ENCODE measurements around the gene CEP295NL.
A peak's percentile ranks its signal among the peaks of the same experiment; 100 is the strongest.

The CEP295NL gene, protein sequence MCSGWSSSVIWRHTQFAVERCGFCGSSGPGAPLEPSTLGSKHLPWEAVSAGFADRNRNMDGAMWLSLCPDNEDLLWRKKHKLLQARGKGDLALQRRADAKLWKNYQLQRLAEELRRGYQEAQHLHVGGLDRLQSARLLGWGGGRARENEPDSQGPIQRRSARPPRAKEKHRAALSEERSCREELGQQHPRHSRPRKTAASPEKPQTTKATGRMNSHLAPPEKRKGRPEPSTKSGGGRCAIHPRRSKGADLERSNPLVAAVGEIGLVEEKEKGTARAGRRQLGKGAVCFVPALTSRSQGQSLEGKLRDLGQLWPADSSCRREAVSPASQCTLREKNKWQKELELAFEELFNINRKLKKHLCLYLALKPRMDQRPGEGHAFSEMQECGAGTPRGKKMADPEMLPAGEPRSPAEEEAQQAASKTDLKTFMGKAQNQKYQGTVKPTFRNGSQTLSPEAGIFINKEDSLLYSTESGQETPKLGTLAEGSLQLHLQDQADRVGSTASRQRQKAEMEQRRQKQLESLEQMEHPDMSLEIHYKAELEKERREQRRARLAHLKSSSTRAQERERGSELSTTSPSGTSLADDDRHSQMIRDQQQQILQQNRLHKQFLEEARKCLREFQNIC

DNA sequence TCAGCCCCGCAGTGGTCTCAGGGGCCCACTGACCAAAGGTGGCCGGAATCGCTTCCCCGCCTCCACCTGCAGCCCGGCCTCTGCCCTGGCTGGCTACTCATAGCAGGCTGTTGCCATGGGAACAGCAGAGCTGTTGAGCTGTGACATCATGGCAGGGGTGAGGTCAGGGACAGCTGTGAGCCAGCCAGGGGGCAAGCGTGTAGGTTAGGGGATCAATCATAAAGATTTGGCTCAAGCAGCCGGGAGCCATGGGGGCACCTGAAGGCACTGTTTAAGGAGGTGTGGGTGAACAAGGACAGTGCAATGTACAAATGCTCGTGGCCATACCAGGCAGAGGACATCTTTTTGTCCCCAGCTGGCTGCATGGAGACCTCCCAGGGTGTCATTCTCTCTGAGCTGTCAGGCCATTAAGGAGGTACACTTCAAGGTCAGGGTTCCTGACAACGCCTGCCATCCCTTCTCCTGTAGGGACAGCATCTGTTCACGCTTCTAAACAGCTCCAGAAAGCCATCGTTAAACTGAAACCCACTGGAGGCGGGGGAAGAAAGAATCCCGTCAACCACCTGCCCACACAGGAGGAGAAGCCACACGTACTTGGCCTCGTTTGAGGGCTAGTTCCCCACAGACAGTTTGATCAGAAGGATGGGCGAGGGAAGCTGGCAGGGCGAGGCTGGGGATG lies at the start of gene CEP295NL:
TSS of gene CEP295NL (minus strand) at position 101 of the 679 bp plus-strand sequence. CDS start 1,373 bp downstream, outside the sequence.
- no peak for DNase-seq (ENCODE audit: low spot score)
- TF ChIP-seq, protein P1, sequence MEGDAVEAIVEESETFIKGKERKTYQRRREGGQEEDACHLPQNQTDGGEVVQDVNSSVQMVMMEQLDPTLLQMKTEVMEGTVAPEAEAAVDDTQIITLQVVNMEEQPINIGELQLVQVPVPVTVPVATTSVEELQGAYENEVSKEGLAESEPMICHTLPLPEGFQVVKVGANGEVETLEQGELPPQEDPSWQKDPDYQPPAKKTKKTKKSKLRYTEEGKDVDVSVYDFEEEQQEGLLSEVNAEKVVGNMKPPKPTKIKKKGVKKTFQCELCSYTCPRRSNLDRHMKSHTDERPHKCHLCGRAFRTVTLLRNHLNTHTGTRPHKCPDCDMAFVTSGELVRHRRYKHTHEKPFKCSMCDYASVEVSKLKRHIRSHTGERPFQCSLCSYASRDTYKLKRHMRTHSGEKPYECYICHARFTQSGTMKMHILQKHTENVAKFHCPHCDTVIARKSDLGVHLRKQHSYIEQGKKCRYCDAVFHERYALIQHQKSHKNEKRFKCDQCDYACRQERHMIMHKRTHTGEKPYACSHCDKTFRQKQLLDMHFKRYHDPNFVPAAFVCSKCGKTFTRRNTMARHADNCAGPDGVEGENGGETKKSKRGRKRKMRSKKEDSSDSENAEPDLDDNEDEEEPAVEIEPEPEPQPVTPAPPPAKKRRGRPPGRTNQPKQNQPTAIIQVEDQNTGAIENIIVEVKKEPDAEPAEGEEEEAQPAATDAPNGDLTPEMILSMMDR (IDR thresholded peaks at IDR 0.05): no peak
- no peak within 1 kb of the TSS for H3K4me3 ChIP-seq
- peak within 1 kb of the TSS in 1 of 2 donors; percentile 40 for H3K27ac ChIP-seq

DNA sequence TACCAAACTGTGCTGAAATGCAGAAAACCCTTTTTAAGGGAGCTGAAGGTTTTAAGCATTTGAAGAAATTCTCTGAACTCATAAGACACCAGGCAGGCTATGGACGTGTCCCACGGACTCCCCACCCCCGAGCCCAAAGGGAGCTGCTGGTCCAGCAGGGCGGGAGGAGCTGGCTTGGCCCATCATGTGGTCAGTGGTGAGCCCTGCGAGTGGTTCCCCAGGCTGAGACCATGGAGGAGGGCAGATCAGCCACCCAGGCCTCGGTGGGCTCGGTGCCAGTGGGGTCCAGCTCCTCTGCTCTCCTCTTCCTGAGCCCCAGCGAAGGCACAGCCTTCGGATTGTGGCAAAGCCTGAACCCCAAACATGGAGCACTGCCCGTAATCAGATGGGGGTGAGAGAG lies 49.7 kb upstream of the CEP295NL start:
- Histone ChIP-seq H3K4me3 (no peak overlapping the region), H3K27ac (no peak overlapping the region)
- TF ChIP-seq, protein P1 (IDR thresholded peaks at IDR 0.05): no peak
- DNase-seq (ENCODE audit: low spot score): no peak

DNA sequence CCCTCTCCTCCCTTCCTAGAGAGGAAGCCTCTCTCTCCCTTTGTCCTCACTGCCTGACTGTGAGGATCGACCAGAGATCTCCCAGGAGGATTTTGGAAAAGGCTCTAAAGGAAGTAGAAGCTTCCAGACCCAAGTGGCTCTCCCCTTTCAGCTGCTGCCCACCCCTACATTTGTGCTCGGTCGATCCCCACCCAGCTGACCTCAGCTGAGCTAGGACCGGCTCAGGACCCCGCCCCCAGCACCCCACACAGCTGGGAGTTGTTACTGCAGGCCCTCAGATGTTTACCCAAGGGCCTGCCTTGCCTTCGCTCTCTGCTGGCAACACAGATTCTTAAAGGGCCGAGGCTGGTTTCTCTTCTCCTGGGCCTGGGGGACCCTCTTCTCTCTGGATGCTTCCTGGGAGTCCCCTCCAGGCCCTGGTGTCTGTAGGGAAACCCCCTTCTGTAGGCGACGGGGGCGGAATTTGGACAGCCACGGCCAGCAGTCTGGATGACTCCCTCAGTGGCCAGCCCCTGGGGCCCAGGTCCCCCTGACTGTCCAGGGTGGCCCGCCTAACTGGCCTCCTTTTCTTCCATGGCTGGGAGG lies 49.1 kb upstream of the CEP295NL start:
- Histone ChIP-seq H3K27ac (no peak overlapping the region), H3K4me3 (no peak overlapping the region)
- TF ChIP-seq, protein P1 (IDR thresholded peaks at IDR 0.05): no peak
- DNase-seq (ENCODE audit: low spot score): no peak

DNA sequence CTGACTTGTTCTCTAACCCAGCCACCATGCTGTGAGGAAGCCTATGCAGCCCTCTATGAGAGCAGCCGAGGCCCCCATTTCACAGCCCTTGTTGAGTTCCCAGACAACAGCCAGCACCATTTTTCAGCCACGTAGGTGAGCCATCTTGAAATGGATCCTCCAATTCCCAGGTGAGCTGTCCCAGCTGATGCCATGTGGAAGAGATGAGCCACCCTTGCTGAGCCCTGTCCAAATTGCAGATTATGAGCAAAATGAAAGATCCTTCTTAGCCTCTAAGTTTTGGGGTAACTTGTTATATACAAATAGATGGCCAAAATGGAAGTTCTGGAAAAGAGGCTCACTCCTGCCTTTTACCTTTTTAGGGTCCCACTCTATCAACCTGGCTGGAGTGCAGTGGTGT lies 47.9 kb upstream of the CEP295NL start:
- H3K27ac ChIP-seq: no peak overlapping the region
- no peak for DNase-seq (ENCODE audit: low spot score)
- TF ChIP-seq, protein P1 (IDR thresholded peaks at IDR 0.05): no peak
- no peak overlapping the region for H3K4me3 ChIP-seq

DNA sequence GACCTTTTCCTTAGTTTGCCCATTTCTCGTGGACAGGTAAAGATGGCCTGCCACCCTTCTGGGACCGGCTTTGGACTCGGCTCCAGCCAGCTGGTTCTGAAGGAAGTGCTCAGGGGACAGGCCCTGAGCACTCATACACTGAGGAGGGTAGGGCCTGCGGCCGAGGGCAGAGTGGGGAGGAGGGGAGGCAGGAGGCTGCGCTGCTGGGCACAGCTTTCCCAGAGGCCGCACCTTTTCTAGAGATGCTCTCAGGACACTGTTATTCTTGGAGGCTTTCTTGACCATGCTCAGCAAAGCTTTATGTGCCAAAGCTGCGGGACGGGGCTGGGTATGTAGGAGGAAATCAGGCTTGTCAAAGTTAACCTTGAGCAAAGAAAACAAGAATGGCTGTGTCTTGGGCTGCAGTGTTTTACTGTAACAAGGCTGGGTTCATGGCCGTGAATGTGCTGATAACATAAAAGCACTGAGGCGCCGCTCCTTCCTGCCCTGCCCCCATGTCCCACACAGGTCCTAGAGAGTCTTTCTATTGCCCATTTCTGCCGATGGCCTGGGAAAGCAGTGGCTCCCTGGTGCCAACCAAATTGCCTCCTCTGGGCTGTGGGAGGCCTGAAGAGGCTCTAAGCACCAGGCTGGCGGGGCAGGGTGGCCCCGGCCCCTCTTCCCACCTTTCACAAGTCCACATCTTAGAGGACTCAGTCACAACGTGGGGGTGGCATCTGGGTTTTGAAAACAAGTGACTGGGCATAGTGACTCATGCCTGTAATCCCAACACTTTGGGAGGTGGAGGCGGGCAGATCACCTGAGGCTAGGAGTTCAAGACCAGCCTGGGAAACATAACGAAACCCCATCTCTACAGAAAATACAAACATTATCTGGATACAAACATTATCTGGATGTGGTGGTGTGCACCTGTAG lies 44.5 kb upstream of the CEP295NL start:
- DNase-seq (ENCODE audit: low spot score): no peak
- no peak overlapping the region for H3K27ac ChIP-seq
- no peak overlapping the region for H3K4me3 ChIP-seq
- TF ChIP-seq, protein P1 (IDR thresholded peaks at IDR 0.05): no peak

DNA sequence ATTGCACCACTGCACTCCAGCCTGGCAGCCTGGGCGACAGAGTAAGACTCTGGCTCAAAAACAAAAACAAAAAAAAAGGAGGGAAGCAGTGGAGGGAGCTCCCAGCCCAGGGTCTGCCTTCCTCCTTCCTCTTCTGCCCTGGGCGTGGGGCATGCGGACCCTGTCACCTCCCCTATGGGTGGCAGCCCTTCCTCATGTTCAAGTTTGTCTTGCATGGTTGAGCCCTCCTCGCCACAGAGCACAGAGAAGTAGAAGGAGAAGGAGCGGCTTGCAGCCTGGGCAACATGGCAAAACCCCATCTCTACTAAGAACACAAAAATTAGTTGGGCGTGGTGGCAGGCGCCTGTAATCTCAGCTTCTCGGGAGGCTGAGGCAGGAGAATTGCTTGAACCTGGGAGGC lies 43.6 kb upstream of the CEP295NL start:
- no peak overlapping the region for H3K4me3 ChIP-seq
- H3K27ac ChIP-seq: no peak overlapping the region
- DNase-seq (ENCODE audit: low spot score): no peak
- TF ChIP-seq, protein P1 (IDR thresholded peaks at IDR 0.05): no peak

Data from coronary artery (tissue), 2 donors.